Activated effector memory CD4-positive, alpha-beta T cell treated with Interleukin-2 at 50 U/mL for 16 hours (primary cell): Measurements from ENCODE around the gene MOB2.

Experiments used
- DNase-seq: peaks from one replicate; pipeline ENCODE4 v3.0.0-alpha.2; 2020

Gene MOB2

DNA sequence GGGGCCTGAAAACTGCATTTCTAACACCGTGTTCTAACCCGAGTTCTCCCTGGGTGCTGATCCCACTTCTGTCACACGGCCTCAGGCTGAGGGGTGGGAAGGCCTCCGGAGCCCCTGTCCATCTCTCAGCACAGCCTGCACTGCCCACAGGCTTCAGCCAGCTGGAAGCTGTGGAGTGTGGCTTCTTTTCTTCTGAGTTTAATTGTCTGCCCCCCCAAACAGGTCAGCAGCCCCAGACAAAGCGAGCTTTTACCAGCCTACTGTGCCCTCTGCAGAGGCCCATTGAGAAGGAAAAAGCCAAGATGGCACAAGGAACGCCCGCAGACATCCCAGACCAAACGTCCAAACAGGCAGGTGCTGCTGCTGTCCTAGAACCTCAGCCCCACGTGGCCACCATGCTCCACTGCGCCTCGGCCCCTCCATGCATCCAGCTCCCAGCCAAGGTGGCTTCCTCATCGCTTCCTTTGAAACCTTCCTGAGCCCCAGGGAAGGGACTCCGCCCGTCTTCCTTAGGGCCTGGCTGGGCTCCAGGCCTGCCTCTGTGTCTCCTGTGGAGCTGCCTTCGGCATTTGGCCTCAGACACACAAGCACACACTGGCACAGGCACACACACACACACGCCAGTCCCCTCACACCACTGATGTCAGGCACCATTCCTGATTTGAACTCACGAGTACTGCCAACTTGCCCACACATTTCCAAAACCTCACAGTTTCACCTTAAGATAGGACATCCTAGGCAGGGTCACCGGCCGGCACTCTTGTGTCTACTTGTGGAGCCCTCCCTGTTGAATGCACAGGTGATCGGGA lies 1.7 kb downstream of the MOB2 start:
- no peak for DNase-seq

DNA sequence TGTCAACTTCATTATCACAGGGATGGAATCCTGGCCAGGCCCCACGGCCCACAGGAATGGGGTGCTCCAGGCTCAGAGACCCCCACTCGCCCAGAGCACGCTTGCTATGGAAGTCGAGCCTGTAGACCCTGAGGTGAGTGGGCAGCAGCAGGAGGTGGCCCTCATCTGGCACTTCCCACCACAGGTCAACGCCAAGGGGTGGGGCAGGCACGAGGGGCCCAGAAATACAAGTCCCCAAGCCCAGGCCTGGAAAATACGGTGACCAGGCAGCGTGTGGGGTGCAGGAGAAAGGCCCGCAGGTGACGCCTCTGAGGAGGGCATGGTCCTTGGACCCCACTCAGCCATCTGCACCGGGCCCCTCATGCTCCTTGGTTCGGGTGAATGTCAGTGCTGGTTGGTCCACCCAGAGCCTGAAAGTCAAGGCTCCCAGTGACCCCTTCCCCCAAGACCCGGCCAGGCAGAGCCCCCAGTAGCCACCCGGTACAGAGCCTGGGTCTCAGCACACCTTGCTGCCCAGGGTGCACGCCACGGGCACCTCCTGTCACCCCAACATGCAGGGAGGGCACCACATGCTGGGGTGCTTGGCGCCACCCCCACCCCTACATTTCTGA lies 2.4 kb downstream of the MOB2 start:
- no peak for DNase-seq

- no peak for DNase-seq
These were observed 3.1 kb downstream of the MOB2 start for GRCh38 chr11:1483445-1483961.

- no peak for DNase-seq
These were observed 3.8 kb downstream of the MOB2 start for GRCh38 chr11:1482581-1483444.

- DNase-seq, result no peak
These were observed 4.6 kb downstream of the MOB2 start for GRCh38 chr11:1481861-1482441.

GRCh38 chr11:1481483-1481825 lies 5.1 kb downstream of the MOB2 start:
- DNase-seq, result no peak

GRCh38 chr11:1480555-1481482 lies 5.8 kb downstream of the MOB2 start:
- no peak for DNase-seq

DNA sequence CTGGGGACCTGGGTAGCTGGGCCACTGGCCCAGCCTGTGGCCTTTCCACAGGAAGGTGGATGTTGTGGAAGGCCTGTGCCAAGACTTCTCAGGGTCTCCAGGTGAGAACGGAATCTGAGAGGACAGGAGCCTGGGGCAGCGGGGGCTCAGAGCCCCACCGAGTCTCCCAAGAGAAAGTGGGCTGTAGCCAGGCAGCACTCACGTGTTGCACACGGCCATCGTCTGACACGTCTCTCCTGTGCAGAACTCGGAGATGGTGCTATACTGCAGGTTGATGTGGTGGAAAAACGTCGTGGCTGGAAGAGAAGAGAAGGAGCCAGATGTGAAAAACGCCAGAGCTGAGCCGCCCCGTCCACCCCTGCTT lies 6.4 kb downstream of the MOB2 start:
- no peak for DNase-seq

DNA sequence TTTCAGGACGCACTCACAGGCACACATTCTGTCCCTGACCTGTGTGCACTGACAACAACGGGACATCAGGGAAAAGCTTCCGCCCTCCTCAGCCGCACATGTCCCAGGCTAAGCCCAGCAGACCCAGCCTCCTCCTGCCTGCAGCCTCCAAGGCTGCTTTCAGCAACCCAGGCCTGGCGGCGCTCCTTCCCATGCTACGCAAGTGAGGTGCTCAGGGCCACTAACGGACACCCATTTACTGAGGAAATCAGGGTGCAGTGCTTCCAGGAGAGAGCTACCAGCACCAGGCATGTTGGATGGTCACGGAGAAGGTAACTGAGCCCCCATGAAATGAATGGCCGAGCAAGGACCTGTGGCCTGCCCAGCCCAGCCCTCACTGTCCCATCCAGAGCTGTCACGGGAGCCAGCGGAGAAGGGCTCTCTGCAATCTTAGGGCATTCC lies 6.9 kb downstream of the MOB2 start:
- DNase-seq, result no peak

DNA sequence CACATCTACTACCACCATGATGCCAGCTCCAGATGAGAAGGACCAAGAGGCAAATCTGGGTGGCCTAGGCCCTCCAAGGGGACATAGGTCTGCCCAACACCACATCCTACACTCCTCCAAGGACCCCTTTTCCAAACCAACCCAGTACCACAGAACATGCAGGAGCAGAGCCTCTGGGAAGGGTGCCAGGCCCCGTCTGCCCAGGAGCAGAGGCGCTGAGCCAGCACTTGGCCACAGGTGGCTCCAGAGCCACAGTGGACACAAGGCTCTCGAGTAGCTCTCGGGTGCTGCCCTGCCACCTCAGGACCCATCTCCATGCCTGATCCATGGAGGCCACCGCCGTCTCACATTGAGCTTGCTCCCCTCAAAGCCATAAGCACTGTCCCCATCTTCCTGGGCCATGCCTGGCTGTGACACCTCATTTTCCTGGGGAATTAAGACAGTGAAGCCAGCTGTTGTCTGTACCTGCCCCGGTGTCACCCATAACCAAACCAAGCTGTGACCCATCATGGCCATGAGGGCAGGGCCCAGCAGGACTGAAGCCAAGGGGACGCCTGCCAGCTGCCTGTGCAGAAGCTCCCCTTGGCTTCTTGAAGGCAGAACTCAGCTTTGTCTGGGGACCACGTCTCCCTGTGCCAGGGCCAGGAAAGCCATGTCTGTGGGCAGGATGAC lies 7.4 kb downstream of the MOB2 start:
- no peak for DNase-seq

- no peak for DNase-seq
These were observed 8.0 kb downstream of the MOB2 start for GRCh38 chr11:1478544-1478943.

GRCh38 chr11:1478011-1478410 lies 8.6 kb downstream of the MOB2 start:
- no peak for DNase-seq

- no peak for DNase-seq
These were observed 9.4 kb downstream of the MOB2 start for GRCh38 chr11:1476940-1477736.

GRCh38 chr11:1475841-1476240 lies 10.7 kb downstream of the MOB2 start:
- DNase-seq, result no peak

- DNase-seq, result no peak
These were observed 12.8 kb downstream of the MOB2 start for GRCh38 chr11:1473786-1474185.

DNA sequence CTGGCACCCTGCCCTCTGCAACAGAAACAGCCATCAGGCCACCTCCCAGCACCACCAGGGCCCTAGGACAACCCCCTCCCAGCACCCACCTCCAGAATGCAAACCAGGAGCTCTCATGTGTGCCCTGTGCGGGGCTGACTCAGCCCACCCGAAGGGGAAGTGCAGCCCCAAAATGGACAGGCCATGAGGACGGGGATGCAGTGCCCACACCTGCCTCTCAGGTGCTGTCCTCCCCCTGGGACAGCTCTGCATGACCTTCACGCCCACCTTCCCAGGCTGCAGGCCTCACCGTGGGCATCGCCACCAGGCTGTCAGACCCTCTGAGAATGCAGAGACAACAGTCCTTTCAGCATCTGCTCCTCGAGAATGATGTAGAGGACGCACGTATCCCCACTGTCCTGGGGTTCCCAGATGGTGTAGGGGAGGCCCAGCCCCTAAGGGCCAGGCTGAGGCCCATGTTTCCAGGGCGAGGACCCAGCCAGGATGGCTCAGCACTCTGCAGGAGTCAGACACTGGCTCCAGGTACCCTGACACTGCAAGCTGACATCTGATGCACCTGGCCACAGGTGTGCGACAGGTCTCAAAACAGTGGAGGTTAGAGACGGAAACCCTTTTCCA lies 13.5 kb downstream of the MOB2 start:
- no peak for DNase-seq

GRCh38 chr11:1472180-1473005 lies 14.2 kb downstream of the MOB2 start:
- DNase-seq, result no peak

DNA sequence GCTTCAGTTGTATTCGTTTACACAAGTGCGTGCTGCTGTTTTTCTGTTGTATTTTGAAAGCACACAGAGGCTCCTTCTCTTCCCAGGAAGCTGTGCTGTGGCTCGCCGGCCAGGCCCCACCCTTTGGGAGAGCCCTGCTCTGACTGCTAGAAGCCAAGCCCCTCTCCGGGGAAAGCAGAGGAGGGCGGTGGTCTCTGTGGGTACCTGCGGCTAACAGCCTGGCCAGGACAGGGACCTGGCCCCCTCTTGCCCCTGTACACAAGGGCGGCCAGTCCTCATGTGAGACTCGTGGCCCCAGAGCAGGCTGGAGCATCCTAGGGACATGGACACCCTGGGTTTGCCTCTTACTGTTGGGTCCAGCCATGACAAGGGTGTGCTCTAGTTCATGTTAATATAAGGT lies 14.8 kb downstream of the MOB2 start:
- no peak for DNase-seq
